Stimulated activated CD4-positive, alpha-beta T cell treated with anti-CD3 and anti-CD28 coated beads, TNF-alpha, amount 100 ng/mL, for 4 hours (primary cell): ENCODE results near the gene NOS1.
"Not testable (repeated sequence)": the region's sequence is repeated elsewhere in the genome, so short reads cannot be mapped to it uniquely, and the experiment has no call there.

Experiments used
- DNase-seq, 3 experiments: peaks; one replicate each; pipeline ENCODE4 v3.0.0-alpha.2; 2020; ENCODE audit warnings: low read depth in 3 of 3

The NOS1 gene

GRCh38 chr12:117361347-117361751 lies at the start of gene NOS1:
Gene NOS1, minus strand, starts transcription at chr12:117361626. Its CDS starts 30,557 bp downstream, at chr12:117331069.
- DNase-seq = no peak

DNA sequence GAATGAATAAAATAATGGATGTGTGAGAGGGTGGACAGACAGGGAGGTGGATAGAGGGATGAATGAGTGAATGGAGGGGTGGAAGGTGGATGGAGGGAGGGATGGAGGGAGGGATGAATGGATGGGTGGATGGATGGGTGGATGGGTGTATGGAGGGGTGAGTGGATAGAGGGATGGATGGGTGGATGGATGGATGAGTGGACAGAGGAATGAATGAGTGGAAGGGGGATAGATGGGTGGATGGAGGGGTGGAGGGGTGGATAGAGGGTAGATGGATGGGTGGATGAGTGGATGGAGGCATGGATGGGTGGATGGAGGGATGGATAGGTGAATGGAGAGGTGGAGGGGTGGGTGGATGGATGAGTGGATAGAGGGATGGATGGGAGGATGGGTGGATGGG lies 47.9 kb upstream of the NOS1 start:
- DNase-seq = no peak

DNA sequence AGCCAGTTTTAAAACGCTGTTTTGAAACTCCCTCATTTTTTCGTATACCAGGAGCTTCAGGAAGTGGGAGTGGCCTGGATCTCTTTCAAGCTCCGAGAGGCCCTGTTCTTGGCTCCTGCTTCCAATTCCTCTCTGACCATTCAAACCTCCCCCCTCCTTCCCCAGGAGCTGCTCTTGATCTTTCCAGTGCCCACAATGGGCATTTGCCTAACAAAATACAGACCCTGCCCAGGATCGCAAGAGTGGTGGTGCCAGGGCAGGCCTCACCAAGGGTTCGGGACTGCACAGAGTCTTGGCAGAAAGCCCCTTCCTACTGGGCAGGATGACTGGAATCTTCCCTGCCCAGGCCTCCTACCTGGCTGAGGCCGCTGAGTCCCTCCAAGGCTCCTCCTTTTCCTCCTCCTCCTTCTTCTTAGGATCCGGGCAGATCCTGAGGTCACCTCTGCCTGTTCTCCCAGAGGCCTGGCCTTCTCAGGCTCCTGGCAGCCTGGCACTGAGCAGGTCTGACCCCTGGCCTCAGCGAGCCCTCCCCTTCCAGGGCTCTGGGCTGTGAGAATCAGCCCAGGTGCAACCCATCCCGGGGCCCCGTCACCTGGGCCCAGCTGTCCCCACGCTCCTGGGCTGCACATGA lies 46.9 kb upstream of the NOS1 start:
- no peak for DNase-seq

- no peak for DNase-seq
These were observed 43.5 kb upstream of the NOS1 start for GRCh38 chr12:117404940-117405339.

GRCh38 chr12:117404203-117404853 lies 42.9 kb upstream of the NOS1 start:
- DNase-seq = no peak

DNA sequence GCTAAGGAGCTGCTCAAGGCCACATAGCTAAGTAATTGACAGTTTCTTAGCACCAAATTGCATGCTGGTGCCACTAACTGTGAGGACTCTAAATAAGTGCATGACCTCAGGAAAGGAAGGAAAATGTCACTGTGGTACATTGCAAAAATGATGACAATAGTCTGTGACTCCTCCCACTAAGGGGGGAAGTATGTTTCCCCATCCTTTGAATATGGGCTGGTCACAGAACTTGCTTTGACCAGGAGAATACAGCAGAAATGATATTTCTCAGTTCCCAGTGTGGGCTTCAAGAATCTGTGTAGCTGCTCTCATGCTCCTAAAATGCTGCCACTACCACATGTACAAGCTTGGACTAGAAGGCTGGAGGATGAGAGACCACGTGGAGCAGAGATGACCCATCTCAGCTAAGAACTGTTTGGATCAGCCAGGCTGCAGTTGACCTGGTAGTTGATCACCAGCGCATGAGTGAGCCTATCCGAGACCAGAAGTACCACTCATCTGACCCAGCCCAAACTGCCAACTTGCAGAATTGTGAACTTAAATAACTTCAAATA lies 42.2 kb upstream of the NOS1 start:
- no peak for DNase-seq

DNA sequence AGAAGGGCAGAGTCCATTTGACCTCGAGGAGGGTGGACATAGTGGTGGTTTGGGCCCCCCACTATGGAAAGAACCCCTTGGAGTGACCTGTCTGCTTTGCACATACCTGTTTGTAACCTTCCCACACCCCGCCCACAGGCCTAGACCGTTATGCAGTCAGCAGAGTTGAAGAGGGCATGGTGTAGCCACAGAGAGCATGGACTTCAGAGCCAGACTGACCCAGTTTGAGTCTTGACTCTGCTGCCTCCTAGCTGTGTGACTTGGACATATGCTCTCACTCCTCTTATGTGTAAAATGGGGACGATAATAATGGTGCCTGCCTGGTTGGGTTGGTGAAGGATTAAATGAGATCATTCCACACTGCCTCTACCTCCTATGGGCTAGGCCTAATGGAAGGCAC lies 40.9 kb upstream of the NOS1 start:
- DNase-seq = no peak

DNA sequence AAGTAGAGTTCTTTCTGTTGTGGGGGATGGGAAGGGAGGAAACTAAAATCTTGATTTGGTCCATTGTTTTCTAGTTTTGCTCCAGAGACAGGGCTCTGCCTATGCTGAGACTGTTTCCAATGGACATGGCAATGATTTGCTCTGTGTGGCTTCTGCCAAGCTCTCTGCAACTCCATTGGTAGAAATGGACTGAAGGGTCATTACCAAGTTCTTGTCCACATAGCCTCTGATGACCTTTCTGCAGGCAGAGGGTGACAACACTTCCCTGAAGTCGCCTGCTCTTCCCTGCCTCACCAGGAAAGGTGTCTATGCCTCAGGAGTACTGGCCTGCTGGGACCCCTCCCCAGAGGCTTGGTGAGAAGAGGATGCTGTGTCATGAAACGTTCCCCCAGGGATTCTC lies 39.5 kb upstream of the NOS1 start:
- DNase-seq = no peak

- not testable (repeated sequence) for DNase-seq
These were observed 37.1 kb upstream of the NOS1 start for GRCh38 chr12:117398482-117398881.

GRCh38 chr12:117395766-117396165 lies 34.3 kb upstream of the NOS1 start:
- DNase-seq = no peak

DNA sequence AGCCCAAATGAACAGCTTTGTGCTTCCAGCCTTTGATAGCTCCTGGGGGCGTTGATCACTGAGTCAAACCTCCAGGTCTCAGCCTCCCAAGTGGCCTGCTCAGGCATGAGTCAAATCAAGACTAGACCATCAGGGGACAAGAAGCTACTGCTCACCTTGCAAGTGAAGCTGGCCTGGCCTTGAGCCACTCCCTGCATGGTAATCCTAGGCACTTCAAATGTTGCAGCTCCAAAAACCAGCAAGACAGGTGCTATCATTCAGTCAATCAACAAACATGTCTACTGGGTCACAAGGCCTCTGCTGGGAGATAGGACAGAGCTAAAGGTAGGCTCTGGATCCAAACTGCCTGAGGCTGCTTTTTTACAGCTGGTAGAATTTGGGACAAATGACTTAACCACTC lies 33.1 kb upstream of the NOS1 start:
- DNase-seq = no peak

DNA sequence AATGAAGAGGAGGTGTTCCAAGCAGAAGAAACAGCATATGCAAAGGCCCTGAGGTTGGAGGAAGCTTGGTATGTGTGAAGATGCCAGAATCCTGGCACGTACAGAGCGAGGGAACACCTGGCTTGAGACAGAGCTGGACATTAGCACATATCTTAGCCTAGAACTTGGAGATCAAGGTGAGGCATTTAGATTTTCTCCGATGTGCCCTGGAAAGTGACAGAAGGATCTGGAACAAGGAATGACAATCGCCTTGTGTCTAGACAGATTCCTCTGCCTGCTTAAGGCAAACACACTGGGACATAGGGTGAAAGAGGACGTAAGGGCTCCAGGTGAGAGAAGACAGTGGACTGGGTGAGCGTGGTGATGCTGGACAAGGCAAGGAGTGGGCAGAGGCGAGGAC lies 32.2 kb upstream of the NOS1 start:
- no peak for DNase-seq

DNA sequence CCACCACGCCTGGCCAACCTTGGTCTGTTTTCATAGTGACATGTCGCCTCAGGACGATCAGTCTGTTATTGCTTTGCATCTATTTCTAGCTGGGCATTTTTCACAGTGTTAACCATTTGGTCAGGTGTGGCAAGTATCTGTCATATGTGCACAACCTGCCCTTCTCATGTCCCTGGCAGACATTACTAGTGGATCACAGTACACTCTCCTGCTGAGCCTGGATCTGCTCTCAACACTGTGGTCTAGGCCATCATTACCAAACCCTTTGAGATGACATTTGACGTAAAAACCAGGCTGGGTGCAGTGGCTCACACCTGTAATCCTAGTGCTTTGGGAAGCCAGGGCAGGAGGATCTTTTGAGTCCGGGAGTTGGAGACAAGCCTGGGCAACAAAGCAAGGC lies 29.4 kb upstream of the NOS1 start:
- no peak for DNase-seq

- no peak for DNase-seq
These were observed 27.6 kb upstream of the NOS1 start for GRCh38 chr12:117388951-117389446.

- no peak for DNase-seq
These were observed 26.4 kb upstream of the NOS1 start for GRCh38 chr12:117387832-117388231.

- no peak for DNase-seq
These were observed 23.3 kb upstream of the NOS1 start for GRCh38 chr12:117384735-117385134.

DNA sequence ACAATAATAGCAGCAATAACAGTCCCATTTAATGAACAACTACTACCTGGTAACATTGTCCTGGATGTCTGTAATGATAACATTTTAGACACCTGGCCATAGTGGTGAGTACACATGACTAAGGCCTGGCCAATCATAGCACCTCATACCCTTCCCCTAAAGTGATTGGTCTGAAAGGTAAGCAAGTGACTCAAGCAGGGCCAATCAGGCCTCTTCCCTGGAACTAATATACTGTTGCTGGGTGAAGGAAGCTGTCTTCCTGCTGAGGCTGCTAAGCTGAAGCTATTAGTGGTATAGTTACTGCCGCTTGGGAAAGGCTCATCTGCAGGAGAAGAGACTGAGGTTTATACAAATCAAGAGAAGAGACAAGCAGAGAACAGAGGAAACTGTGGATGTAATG lies 18.7 kb upstream of the NOS1 start:
- no peak for DNase-seq

- no peak for DNase-seq
These were observed 16.3 kb upstream of the NOS1 start for GRCh38 chr12:117377758-117378157.

GRCh38 chr12:117370588-117370987 lies 9.2 kb upstream of the NOS1 start:
- no peak for DNase-seq

GRCh38 chr12:117370000-117370399 lies 8.6 kb upstream of the NOS1 start:
- not testable (repeated sequence) for DNase-seq

- peak in 2 of 3 experiments; percentile 4 to 10 for DNase-seq
These were observed 5.7 kb upstream of the NOS1 start for GRCh38 chr12:117367006-117367638.

GRCh38 chr12:117365049-117365616 lies 3.7 kb upstream of the NOS1 start:
- no peak for DNase-seq
